ENCODE measurements around the gene CNGA2.

- TF ChIP-seq CTCF (IDR thresholded peaks at IDR 0.05; ENCODE audit: borderline replicate concordance, extremely low read depth, low read length, poor library complexity, severe bottlenecking): no peak
- no peak for TF ChIP-seq EZH2 (IDR thresholded peaks at IDR 0.05; ENCODE audit: borderline replicate concordance, low read depth, low read length, severe bottlenecking)
Measured at GRCh38 chrX:151724563-151725337, 9.8 kb upstream of the CNGA2 start.
